HG02840 (cell line): ENCODE results near the gene SHROOM4.

Experiments used
- ATAC-seq: cut with Tn5 transposase; IDR thresholded peaks from one replicate; pipeline ENCODE4 v1.9.1; 2021; ENCODE audit warnings: mild to moderate bottlenecking, moderate library complexity, moderate number of reproducible peaks; ENCODE audit not compliant: unreplicated experiment, low FRiP score

Gene SHROOM4

DNA sequence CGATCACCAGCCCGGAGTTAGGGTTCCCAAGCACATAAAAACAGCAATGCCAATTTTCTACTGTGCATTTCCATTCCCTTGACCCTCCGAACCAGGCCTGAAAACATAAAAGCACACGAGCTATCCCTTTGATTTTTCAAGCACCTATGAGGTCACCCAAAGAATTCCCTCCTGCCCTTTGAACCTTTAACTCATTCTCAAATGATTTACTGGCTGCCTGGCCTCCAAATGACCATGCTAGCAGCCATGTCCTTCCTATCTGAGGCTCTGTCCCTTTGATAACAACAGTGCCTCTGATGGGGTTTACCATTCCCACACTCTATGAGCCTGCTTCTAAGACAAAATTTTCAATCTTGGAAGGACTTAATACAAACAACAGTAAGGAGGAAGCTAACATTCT is 15.2 kb downstream of the SHROOM4 start:
- ATAC-seq = no peak

DNA sequence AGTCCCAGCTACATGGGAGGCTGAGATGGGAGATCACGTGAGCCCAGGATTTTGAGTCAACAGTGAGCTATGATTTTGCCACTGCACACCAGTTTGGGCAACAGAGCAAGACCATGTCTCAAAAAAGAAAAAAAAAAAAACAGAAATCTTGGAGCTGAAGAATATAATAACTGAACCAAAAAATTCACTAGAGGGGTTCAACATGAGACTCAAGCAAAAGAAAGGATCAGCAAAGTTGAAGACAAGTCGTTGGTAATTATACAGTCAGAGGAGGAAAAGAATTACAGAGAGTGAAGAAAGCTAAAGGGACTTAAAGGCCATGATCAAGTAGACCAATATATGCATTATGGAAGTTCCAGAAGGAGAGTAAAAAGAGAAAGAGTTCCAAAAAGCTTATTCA is 26.9 kb downstream of the SHROOM4 start:
- ATAC-seq = no peak

DNA sequence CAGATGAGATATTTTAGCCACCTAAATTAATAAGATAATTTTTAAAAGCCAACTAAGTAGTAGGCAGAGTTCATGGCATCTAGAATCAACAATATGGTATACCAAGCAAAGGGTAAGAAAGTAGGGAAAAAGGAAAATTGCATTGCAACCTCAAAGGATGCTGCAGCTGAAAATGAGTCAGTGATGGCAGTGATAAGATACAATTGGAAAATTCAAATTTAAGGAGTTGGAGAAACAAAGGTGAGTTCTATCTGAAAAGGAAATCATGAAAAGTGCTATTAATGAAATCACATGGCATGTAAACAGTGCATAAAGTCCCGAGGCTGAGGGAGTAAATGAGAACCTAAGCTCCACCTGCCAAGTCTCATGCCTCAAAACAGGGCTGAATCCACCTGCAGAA is 33.9 kb downstream of the SHROOM4 start:
- no peak for ATAC-seq

DNA sequence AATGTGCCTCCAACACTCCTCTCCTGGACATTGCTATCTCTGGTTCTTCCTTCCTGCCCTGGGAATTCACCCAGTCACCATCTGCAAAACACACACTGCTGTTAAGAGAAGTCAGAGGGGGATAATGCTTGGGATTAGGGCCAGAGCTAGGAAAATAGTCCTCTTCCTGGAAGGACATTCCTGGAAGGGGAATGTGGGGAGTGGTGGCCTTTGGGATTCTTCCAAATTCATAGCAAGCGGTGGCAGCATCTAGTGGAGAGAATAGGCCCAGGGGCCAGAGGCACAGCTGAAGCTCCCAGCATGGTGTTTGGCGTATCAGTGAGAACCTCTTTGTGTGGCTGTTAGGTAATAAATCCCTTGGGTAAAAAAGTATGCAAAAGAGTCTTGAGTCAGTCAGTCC is 34.3 kb downstream of the SHROOM4 start:
- ATAC-seq = no peak

DNA sequence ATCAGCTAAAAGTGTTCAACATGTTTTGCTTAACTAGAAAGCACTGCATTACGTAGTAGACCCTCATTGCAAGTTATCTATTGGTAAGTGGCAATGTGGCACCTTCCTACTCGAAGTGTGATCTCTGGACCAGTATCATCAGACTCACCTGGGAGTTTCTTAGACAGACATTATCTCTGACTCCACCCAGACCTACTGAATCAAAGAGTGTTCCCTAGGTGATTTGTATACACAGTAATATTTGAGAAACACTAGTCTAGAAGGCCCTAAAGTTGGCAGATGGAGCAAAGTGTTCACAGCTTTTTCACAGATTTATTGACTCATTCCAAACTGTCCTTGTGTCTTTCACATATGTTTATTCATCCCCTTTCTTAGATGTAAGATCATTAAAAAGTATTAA is 35.7 kb downstream of the SHROOM4 start:
- no peak for ATAC-seq

DNA sequence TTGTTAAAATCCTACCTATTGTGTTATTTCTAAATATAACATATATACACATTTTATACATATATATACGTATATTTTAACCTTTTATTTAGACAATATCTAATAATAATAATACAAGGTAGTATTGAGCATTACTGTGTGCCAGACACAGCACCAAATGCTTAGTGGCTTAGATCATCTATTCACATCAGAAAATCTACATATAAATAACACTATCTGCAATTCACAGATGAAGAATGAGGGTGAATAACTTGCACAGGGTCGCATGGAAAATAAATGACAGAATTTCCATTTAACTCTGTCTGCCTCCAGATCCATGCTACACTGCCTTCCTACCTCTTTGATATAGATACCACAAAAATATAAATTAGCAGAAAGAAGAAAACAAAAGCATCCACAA is 37.7 kb downstream of the SHROOM4 start:
- ATAC-seq = no peak

DNA sequence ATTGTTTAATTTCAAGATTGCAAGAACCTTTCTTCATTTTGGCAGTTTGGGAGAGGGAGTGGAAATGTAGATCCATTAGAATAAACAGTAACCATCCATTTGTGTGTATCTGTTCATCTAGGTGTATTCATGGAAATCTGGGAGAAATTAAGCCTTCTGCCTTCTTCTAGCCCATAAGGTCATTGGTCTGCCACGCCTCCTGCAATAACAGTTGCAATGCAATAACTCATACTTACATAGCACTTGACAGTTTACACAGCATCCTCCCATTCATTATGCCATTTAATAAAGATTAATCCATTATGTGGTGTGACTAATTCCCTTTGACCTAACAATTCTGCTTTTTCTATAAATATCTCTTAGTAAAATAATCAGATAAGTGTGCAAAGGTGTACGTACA is 42.6 kb downstream of the SHROOM4 start:
- no peak for ATAC-seq

DNA sequence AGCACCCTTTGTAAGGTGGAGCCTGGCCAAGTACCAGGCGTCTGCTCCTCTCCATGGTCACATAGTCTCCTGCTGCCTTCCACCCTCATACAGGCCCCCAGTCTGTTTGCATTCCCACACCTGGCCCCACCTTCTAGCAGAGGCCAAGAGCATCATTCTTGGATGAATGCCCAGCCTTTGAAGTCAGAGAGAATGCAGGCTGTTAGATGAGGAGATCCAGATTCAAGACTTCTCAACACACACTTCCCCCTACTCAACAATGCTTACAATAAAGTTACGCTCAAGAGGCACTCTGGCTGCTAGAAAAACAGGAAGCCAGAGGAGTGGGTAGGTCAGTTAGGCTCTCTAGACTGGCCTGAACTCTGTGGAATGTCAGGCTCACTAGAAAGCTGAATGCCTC is 43.3 kb downstream of the SHROOM4 start:
- ATAC-seq = no peak

DNA sequence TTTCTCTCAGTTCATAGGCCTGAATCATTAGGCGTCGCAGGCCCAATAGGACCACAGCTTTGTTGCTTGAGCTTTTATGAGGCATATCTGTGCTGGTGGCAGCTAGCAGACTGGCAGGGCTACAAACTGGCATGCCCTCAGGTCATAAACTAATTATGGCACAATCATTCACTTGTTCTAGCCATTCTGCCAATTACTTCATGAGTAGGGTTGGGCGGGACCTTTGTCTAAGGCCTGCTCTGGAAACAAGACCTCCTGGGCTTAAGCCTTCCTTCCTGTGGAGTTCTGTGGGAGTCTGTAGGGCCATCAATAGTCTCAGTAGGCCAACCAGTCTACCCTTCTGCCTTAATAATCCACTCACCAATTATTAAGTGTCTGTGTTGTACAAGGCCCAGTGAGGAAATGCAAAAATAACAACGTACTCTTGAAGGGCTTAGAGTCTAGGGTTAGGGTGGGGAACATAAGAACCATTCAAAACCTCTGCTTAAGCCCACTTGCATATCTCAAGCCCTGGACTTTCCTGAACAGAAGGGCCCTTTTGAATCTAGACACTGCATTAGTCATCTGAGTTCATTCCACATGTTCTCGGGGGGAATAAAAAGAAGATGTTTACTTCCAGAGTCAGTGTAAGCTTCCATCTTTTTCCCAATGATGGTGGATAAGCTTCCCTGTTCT is 44.5 kb downstream of the SHROOM4 start:
- no peak for ATAC-seq

DNA sequence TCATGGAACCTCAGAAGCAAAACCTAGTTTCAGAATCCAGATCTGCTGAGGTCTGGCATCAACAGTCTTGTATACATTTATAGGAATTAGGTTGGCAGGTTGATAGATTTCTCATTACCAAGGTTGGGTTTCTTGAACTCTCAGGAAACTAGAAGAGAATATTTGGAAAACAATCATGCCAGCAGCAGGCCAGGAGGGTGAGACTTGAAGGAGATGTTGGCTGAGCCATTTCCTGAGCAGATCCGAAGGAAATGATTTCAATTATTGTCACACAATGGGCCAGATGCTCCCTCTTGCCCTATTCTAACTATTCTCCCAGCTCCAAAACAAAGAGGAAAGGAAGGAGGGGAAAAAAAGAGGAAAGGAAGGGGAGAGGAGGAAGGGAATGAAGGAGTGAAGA is 45.2 kb downstream of the SHROOM4 start:
- ATAC-seq = no peak

DNA sequence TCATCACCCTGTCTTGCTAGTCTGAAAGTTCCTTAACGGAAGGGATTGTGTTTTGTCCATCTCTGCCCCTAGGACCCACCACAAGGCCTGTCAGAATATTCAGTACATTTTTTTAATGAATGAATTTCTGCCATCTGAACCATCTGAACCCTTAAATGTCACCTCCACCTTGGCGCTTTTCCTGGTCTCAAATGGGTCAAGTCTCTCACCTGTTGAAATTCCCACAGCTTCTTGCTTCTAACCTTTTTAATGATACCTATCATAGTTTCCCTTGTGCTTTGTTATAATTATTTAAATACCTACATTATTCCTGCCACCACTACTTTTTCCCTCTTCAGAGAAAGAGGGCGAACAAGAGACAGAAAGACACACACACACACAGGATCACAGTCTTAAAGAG is 48.0 kb downstream of the SHROOM4 start:
- ATAC-seq = no peak

DNA sequence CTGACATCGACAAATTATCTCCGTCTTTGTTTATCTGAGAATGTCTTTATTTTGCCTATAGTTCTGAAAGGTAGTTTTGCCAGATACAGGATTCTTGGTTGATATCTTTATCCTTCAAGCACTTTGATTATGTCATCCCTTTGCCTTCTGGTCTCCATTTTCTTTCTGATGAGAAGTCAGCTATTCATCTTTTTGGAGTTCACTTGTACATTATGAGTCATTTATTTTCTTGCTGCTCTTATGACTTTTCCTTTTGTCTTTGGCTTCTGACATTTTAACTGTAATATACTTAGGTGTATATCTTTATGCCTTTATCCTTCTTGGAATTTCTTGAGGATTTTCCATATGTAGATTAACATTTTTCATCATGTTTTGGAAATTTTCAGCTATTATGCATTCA is 51.4 kb downstream of the SHROOM4 start:
- no peak for ATAC-seq

DNA sequence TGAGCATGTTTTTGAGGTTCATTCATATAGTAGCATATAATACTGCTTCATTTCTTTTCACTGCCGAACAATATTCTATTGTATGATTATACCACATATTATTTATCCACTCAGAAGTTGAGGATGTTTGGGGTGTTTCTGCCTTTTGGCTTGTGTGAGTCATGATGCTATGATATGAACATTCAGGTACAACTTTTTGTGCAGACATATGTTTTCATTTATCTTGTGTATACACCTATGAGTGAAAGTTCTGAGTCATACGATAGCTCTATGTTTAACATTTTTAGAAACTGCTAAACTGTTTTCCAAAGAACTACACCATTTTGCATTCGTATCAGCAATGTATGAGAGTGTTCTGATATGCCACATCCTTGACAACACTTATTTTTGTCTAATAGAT is 57.7 kb downstream of the SHROOM4 start:
- ATAC-seq = no peak

DNA sequence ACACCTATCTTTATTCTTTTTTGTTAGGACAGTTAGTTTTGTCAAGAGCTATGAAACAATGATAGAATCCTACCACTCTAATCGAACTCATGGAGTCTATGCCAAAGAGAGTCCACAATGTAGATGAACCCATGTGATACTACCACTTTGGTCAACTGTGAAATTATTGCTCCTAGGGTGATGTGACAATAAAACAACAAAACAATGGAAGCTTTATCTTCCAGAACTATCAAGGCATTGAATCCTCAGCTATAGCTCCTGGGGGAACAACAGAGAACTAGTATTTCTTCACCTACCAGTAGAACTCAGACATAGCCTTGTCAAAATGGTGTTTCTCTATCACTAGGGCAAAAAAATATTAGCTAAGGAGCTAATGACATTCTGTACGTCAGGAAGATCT is 62.9 kb downstream of the SHROOM4 start:
- no peak for ATAC-seq

DNA sequence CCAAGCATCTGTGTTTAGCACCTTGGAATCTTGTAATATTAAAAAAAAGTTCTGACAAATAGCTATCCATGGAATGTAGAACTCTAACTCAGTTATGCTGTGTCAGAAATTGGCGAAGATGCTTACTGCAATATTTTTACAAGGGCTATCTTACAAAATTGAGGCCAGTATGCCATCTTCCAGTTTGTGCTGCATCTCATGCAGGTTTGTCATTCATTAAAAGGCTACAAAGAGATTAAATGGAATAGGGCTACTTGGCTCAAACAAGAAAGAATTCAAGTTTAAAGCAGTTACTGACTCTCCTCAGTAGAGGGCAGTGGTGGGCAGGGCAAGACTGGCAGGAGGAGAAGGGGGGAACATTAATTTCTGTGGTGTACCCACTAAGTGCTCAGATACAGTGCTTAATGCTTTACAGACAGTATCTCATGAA is 66.5 kb downstream of the SHROOM4 start:
- ATAC-seq = no peak

DNA sequence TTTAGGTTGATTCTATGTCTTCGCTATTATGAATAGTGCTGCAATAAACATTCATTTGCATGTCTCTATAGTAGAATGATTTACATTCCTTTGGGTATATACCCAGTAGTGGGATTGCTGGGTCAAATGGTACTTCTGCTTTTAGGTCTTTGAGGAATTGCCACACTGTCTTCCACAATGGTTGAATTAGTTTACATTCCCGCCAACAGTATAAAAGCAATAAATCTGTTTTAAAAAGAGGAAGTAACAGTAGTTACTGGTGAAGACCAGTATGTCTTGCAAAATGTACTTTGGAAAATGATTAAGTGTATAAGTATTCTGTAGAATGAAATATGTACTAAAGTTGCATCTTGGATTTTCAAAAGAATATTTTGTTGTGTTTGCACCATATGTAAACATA is 77.3 kb downstream of the SHROOM4 start:
- no peak for ATAC-seq

DNA sequence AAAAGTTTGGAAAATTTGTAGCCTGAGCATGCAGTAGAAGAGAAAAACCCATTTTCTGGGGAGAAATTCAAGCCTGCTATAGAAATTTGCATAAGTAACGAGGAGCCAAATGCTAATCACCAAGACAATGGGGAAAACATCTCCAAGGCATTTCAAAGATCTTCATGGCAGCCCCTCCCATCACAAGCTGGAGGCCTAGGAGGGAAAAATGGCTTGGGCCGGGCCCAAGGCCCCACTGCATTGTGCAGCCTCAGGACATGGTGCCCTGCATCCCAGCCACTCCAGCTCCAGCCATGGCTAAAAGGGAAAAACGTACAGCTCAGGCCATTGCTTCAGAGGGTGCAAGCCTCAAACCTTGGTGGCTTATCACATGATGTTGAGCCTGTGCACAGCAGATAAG is 87.7 kb downstream of the SHROOM4 start:
- no peak for ATAC-seq

DNA sequence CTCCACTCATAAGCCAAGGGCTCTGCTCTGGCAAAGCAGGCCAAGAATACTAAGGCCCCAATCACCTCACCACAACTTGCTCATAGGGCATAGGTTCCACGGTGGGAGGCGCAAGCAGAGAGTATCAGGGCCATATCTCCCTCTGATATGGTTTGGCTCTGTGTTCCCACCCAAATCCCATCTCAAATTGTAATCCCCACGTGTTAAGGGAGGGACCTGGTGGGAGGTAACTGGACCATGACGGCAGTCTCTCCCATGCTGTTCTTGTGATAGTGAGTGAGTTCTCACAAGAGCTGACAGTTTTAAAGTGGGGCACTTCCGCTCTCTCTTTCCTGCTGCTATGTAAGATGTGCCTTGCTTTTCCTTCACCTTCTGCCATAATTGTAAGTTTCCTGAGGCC is 88.7 kb downstream of the SHROOM4 start:
- no peak for ATAC-seq

DNA sequence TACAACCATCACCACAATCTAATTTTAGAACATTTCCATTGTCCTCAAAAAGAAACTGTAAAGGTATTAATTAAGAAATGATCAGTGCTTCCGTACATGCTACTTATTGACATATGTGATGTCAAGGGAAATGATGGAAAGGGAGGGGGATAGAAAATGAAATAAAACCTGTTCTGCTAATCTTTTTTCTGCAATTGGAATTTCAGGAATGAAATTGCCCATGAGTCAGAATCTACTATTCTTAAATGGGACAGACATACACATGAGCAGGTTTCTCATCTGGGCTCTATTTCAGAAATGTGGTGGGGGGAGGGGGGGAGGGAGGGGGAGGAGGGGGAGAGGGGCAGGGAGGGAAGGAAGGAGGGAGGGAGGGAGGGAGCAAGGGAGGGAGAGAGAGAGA is 91.0 kb downstream of the SHROOM4 start:
- ATAC-seq = no peak

DNA sequence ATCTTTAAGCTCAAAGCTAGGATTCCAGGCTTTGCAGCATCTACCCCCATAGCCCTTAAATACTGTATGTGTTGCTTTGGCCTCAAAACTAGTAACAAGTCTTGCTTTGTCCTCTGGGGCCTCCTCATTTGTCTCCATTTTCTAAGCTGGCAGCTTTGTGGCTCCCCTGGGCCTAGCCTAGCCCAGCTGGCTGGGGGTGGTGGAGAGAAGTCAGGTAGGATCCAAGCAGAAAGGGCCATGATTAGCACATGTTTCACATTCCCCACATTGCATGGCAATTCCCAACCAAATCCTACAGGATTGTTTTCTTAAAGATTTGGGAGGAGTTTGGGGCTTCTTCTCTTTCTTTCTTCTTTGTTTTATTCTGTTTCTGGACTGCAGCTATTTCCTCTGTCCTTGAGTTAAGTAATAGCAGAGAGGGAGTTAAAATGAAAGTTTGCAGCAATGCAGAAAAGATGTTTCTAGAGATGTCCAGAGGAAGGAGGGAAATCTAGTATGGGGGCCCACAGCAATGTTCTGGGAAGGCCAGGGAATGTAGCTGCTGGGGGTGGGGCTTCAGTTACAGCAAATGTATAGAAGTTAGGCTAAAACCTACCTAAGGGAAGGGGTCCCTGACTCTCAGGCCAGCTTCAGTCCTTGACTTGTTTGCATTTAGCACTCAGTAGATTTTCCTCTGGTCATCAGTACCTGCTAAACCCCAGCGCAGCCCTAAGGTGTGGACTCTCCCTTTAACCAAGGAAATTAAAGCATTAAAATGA is 92.1 kb downstream of the SHROOM4 start:
- ATAC-seq = no peak

DNA sequence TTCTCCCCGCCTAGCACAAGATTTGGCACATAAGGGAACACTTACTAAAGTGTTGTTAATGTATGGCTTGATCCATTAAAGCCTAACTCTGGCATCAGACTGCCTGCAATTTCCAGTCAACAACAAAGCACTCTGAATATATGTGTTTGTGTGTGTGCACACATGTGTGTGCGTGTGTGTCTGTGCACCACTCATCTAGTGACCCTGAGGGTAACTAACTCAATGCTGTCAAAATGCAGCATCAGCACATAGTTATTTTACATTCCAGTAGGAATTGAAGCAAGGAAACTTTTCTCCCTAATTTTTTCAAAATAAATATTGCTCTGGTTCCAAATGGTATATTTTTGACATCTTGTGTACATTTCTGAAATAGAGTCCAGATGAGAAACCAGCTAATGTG is 94.4 kb downstream of the SHROOM4 start:
- ATAC-seq = no peak

DNA sequence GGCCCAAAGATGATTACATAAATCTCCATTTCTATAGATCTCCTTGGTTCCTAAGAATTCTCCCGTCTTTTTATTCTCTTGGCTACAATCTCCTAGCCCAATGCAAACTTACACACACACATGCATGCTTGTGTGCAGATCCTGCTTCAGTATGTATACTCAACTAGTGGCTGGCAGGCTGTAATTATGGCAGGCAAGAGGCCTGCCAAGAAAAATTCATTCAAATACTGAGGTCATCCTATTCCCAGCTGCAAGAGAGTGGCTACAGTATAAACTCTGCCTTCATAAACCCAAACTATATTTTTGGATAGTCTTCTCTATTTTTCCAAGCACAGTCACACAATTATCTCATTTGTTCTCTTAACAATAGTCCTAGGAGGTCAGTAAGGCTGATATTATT is 95.2 kb downstream of the SHROOM4 start:
- ATAC-seq = no peak
